GM23338 (cell line): Measurements from ENCODE around the gene LTV1. TPM values are rescaled to one million over a fixed set of nuclear protein-coding genes. Genes with fewer than 3 reads are reported as not detected.
"Not testable (repeated sequence)": the region's sequence is repeated elsewhere in the genome, so short reads cannot be mapped to it uniquely, and the experiment has no call there.

Experiments
- ATAC-seq: fragments of 200-7000 bp; cut with Tn5 transposase; 3 replicates; pipeline ENCODE4 v1.9.1; 2020
- DNase-seq: peaks from one replicate; pipeline ENCODE4 v3.0.0-alpha.2; 2015; ENCODE audit warnings: low spot score
- H2AFZ ChIP-seq: fragments of 200-600 bp; sonication (generic); 2 replicates; pipeline ENCODE4 v1.8.0; 2016; ENCODE audit warnings: antibody characterized with exemption, mild to moderate bottlenecking, moderate library complexity
- H3F3A ChIP-seq: fragments of 200-600 bp; sonication (generic); replicated peaks from 2 replicates; pipeline ENCODE4 v1.8.0; 2017; ENCODE audit warnings: antibody characterized with exemption, mixed run types, low read depth
- H3K27ac ChIP-seq: fragments of 200-600 bp; sonication (generic); 2 replicates; pipeline ENCODE4 v1.6.1; 2016; ENCODE audit warnings: low read depth
- H3K27me3 ChIP-seq: fragments of 200-600 bp; sonication (generic); 2 replicates; pipeline ENCODE4 v1.8.0; 2016; ENCODE audit warnings: mild to moderate bottlenecking, mixed run types, moderate library complexity; ENCODE audit not compliant: insufficient read depth
- H3K36me3 ChIP-seq: fragments of 200-600 bp; sonication (generic); 2 replicates; pipeline ENCODE4 v1.8.0; 2016; ENCODE audit warnings: mild to moderate bottlenecking; ENCODE audit not compliant: insufficient read depth
- H3K4me1 ChIP-seq: fragments of 200-600 bp; sonication (generic); 2 replicates; pipeline ENCODE4 v1.8.0; 2016; ENCODE audit warnings: mild to moderate bottlenecking, moderate library complexity; ENCODE audit not compliant: insufficient read depth
- H3K4me2 ChIP-seq: fragments of 200-600 bp; sonication (generic); 2 replicates; pipeline ENCODE4 v1.7.1; 2017; ENCODE audit warnings: mixed run types
- H3K4me3 ChIP-seq: fragments of 200-600 bp; sonication (generic); 2 replicates; pipeline ENCODE4 v1.6.1; 2016; ENCODE audit warnings: mixed run types
- H3K79me2 ChIP-seq: fragments of 200-600 bp; sonication (generic); replicated peaks from 2 replicates; pipeline ENCODE4 v1.8.0; 2017; ENCODE audit warnings: mild to moderate bottlenecking; ENCODE audit not compliant: insufficient read depth
- H3K9me2 ChIP-seq: fragments of 200-600 bp; sonication (generic); 2 replicates; pipeline ENCODE4 v1.8.0; 2017; ENCODE audit not compliant: insufficient read depth
- H4K20me1 ChIP-seq: fragments of 200-600 bp; sonication (generic); replicated peaks from 2 replicates; pipeline ENCODE4 v1.8.0; 2017; ENCODE audit warnings: mild to moderate bottlenecking; ENCODE audit not compliant: insufficient read depth
- H3K27ac Mint-ChIP-seq: 2 replicates; pipeline ENCODE4 v1.8.0; 2020; ENCODE audit warnings: inconsistent platforms, mild to moderate bottlenecking, moderate library complexity, mixed read lengths
- H3K27me3 Mint-ChIP-seq: 3 replicates; pipeline ENCODE4 v1.8.0; 2022; ENCODE audit warnings: low read depth, mild to moderate bottlenecking, moderate library complexity, mixed read lengths, inconsistent platforms; ENCODE audit not compliant: insufficient read depth, poor library complexity
- H3K36me3 Mint-ChIP-seq: 3 replicates; pipeline ENCODE4 v1.8.0; 2021; ENCODE audit warnings: low read depth, mild to moderate bottlenecking, inconsistent platforms, moderate library complexity, mixed read lengths
- H3K4me1 Mint-ChIP-seq: 3 replicates; pipeline ENCODE4 v1.8.0; 2020; ENCODE audit warnings: mild to moderate bottlenecking, inconsistent platforms, mixed read lengths
- H3K4me3 Mint-ChIP-seq: 3 replicates; pipeline ENCODE4 v1.8.0; 2021; ENCODE audit warnings: moderate library complexity, mild to moderate bottlenecking, inconsistent platforms, mixed read lengths
- H3K9me3 Mint-ChIP-seq: 3 replicates; pipeline ENCODE4 v1.8.0; 2020; ENCODE audit warnings: moderate library complexity, mild to moderate bottlenecking, inconsistent platforms, mixed read lengths
- CREB1 ChIP-seq: fragments of 250-450 bp; sonication (Bioruptor Pico); IDR thresholded peaks from 2 replicates; pipeline ENCODE4 v1.5.0; 2020; ENCODE audit warnings: low read depth, mild to moderate bottlenecking, moderate library complexity
- ETS1 ChIP-seq: IDR thresholded peaks from 2 replicates; pipeline ENCODE4 v1.6.1; 2016; ENCODE audit warnings: antibody characterized with exemption
- EZH2 ChIP-seq: fragments of 200-600 bp; sonication (generic); IDR thresholded peaks from one replicate; pipeline ENCODE4 v1.8.0; 2017; ENCODE audit warnings: antibody characterized with exemption, mild to moderate bottlenecking, low read depth; ENCODE audit not compliant: unreplicated experiment
- EZH2phosphoT487 ChIP-seq: fragments of 200-600 bp; sonication (generic); IDR thresholded peaks from one replicate; pipeline ENCODE4 v1.8.1; 2018; ENCODE audit warnings: antibody characterized with exemption; ENCODE audit not compliant: unreplicated experiment
- POLR2AphosphoS5 ChIP-seq: IDR thresholded peaks from 2 replicates; pipeline ENCODE4 v1.6.1; 2016; ENCODE audit warnings: antibody characterized with exemption, low read depth
- ZNF114 ChIP-seq: fragments of 250-450 bp; sonication (Bioruptor Pico); IDR thresholded peaks from 2 replicates; pipeline ENCODE4 v1.5.0; 2020; ENCODE audit warnings: mild to moderate bottlenecking, moderate library complexity
- ZNF331 ChIP-seq: fragments of 250-450 bp; sonication (Bioruptor Pico); IDR thresholded peaks from 2 replicates; pipeline ENCODE4 v1.5.0; 2020; ENCODE audit warnings: low read depth, mild to moderate bottlenecking, moderate library complexity
- ZNF462 ChIP-seq: fragments of 250-450 bp; sonication (Bioruptor Pico); IDR thresholded peaks from 2 replicates; pipeline ENCODE4 v1.5.0; 2020; ENCODE audit warnings: mild to moderate bottlenecking, moderate library complexity
- polyA plus RNA-seq: library from polyadenylated mRNA; unstranded; fragments of >200 nt; fragmentation: Nextera tagmentation; extraction: Ambion mirVana; gene quantifications from 2 replicates; pipeline ENCODE4 v1.2.1, GENCODE V29; 2016
- total RNA-seq: library from RNA; depleted of rRNA; stranded (reverse); fragments of >200 nt; shearing (Covaris generic); gene quantifications from 2 replicates; pipeline ENCODE4 v1.2.3, GENCODE V29; 2014

Gene LTV1
- total and polyA plus RNA-seq, 2 experiments from 2014 or later = 36.5 to 72.4 TPM

GRCh38 chr6:143872201-143872600 is 29.1 kb downstream of the LTV1 start (continued):
- TF ChIP-seq ZNF114 (CRISPR knock-in tag) = no peak
- no peak for TF ChIP-seq EZH2phosphoT487
- no peak for TF ChIP-seq EZH2

GRCh38 chr6:143873600-143873999 is 30.5 kb downstream of the LTV1 start:
- Mint-ChIP-seq H3K9me3 (peaks cover 22% of the 10 kb centered on the region), H3K36me3 (peaks cover 12% of the 10 kb centered on the region)
- not testable (repeated sequence) for H3K36me3 ChIP-seq, H3K27ac Mint-ChIP-seq, H3K4me1 ChIP-seq, H3K4me2 ChIP-seq, H3K27me3 ChIP-seq, H3K4me1 Mint-ChIP-seq, ATAC-seq, H3F3A ChIP-seq, H3K27me3 Mint-ChIP-seq, H3K79me2 ChIP-seq, H3K9me2 ChIP-seq, H4K20me1 ChIP-seq, H3K27ac ChIP-seq, DNase-seq, H3K4me3 Mint-ChIP-seq, H3K4me3 ChIP-seq, H2AFZ ChIP-seq

GRCh38 chr6:143874503-143874902 is 31.4 kb downstream of the LTV1 start:
- not testable (repeated sequence) for H3K4me1 ChIP-seq, H3K27me3 ChIP-seq, H3K9me2 ChIP-seq, H3K27ac Mint-ChIP-seq, H3K27me3 Mint-ChIP-seq, H3K36me3 ChIP-seq, ATAC-seq, H3K27ac ChIP-seq, DNase-seq, H2AFZ ChIP-seq, H3K79me2 ChIP-seq, H3K4me1 Mint-ChIP-seq, H3K4me3 Mint-ChIP-seq, H4K20me1 ChIP-seq, H3K4me3 ChIP-seq, H3K4me2 ChIP-seq, H3F3A ChIP-seq
- H3K36me3 Mint-ChIP-seq = peaks cover 12% of the 10 kb centered on the region
- peaks cover 22% of the 10 kb centered on the region for H3K9me3 Mint-ChIP-seq

GRCh38 chr6:143877584-143878271 is 34.6 kb downstream of the LTV1 start:
- no peaks in the 10 kb centered on the region for H3K27me3 ChIP-seq
- Mint-ChIP-seq H3K4me1 (no peaks in the 10 kb centered on the region), H3K36me3 (peaks cover 12% of the 10 kb centered on the region), H3K4me3 (no peak overlapping the region), H3K27ac (no peak overlapping the region), H3K27me3 (peaks cover 3% of the 10 kb centered on the region), H3K9me3 (peaks cover 22% of the 10 kb centered on the region)
- H3K4me2 ChIP-seq = no peak overlapping the region
- H3K4me1 ChIP-seq = no peaks in the 10 kb centered on the region
- H3F3A ChIP-seq = no peaks in the 10 kb centered on the region
- ATAC-seq = no peak
- H2AFZ ChIP-seq = no peak overlapping the region
- H3K27ac ChIP-seq = no peak overlapping the region
- no peaks in the 10 kb centered on the region for H3K79me2 ChIP-seq
- DNase-seq = no peak
- no peaks in the 10 kb centered on the region for H4K20me1 ChIP-seq
- no peaks in the 10 kb centered on the region for H3K36me3 ChIP-seq
- H3K4me3 ChIP-seq = no peak overlapping the region
- TF ChIP-seq EZH2phosphoT487 (no peak), CREB1 (no peak), ETS1 (no peak), ZNF462 (CRISPR knock-in tag) (no peak), POLR2AphosphoS5 (no peak), ZNF331 (CRISPR knock-in tag) (no peak)
- peaks cover 5% of the 10 kb centered on the region for H3K9me2 ChIP-seq
